GM18909 (cell line): Measurements from ENCODE around the gene AKAP6.

Experiments used
- ATAC-seq: cut with Tn5 transposase; IDR thresholded peaks from one replicate; pipeline ENCODE4 v1.9.1; 2021; ENCODE audit warnings: mild to moderate bottlenecking; ENCODE audit not compliant: unreplicated experiment, poor library complexity

AKAP6 gene

GRCh38 chr14:32472512-32473463 lies 143.7 kb downstream of the AKAP6 start:
- ATAC-seq, result no peak

GRCh38 chr14:32473464-32473855 lies 144.4 kb downstream of the AKAP6 start:
- ATAC-seq, result no peak

GRCh38 chr14:32474478-32475195 lies 145.5 kb downstream of the AKAP6 start:
- ATAC-seq, result no peak

- ATAC-seq, result no peak
These were observed 147.4 kb downstream of the AKAP6 start for GRCh38 chr14:32476532-32476931.

GRCh38 chr14:32477396-32477795 lies 148.3 kb downstream of the AKAP6 start:
- no peak for ATAC-seq

GRCh38 chr14:32478050-32478449 lies 149.0 kb downstream of the AKAP6 start:
- no peak for ATAC-seq

- ATAC-seq, result no peak
These were observed 151.2 kb downstream of the AKAP6 start for GRCh38 chr14:32480337-32480736.

- ATAC-seq, result no peak
These were observed 152.6 kb downstream of the AKAP6 start for GRCh38 chr14:32481707-32482106.

GRCh38 chr14:32491416-32492016 lies 162.4 kb downstream of the AKAP6 start:
- ATAC-seq, result no peak

GRCh38 chr14:32492457-32492856 lies 163.4 kb downstream of the AKAP6 start:
- ATAC-seq, result no peak

- no peak for ATAC-seq
These were observed 165.7 kb downstream of the AKAP6 start for GRCh38 chr14:32494609-32495434.

- no peak for ATAC-seq
These were observed 166.3 kb downstream of the AKAP6 start for GRCh38 chr14:32495435-32495734.

- ATAC-seq, result no peak
These were observed 168.2 kb downstream of the AKAP6 start for GRCh38 chr14:32497248-32497647.

- no peak for ATAC-seq
These were observed 178.2 kb downstream of the AKAP6 start for GRCh38 chr14:32507029-32507984.

GRCh38 chr14:32508281-32508680 lies 179.2 kb downstream of the AKAP6 start:
- no peak for ATAC-seq

GRCh38 chr14:32509632-32510187 lies 180.6 kb downstream of the AKAP6 start:
- ATAC-seq, result no peak

GRCh38 chr14:32510815-32511214 lies 181.7 kb downstream of the AKAP6 start:
- ATAC-seq, result no peak

- ATAC-seq, result no peak
These were observed 183.2 kb downstream of the AKAP6 start for GRCh38 chr14:32512348-32512747.

GRCh38 chr14:32512813-32513212 lies 183.7 kb downstream of the AKAP6 start:
- ATAC-seq, result no peak
